Tibial nerve (tissue), 4 donors: Measurements from ENCODE around the gene OMP. TPM values are rescaled to one million over a fixed set of nuclear protein-coding genes. Genes with fewer than 3 reads are reported as not detected.

Experiments
- DNase-seq, 2 donors: peaks; one replicate each; pipeline ENCODE4 v3.0.0-alpha.2; 2019; ENCODE audit warnings: low spot score in 2 of 2
- H3K27ac ChIP-seq, 4 donors: fragments of 200-600 bp; sonication (generic) in 3 of 4; one replicate each; pipeline ENCODE4 v1.5.1; 2017 to 2019; ENCODE audit warnings: mild to moderate bottlenecking in 1 of 4
- H3K27me3 ChIP-seq, 2 donors: fragments of 200-600 bp; sonication (generic) in 1 of 2; one replicate each; pipeline versions ENCODE4 v1.5.1 to v1.6.0; 2017 to 2019
- H3K36me3 ChIP-seq, 3 donors: fragments of 200-600 bp; sonication (generic); one replicate each; pipeline ENCODE4 v1.5.1; 2018 to 2019
- H3K4me1 ChIP-seq, 4 donors: fragments of 200-600 bp; sonication (generic) in 3 of 4; one replicate each; pipeline ENCODE4 v1.5.1; 2017 to 2019
- H3K4me3 ChIP-seq, 4 donors: fragments of 200-600 bp; sonication (generic) in 3 of 4; one replicate each; pipeline ENCODE4 v1.5.1; 2017 to 2019; ENCODE audit warnings: mild to moderate bottlenecking in 1 of 4, moderate library complexity in 1 of 4
- H3K9me3 ChIP-seq, 4 donors: fragments of 200-600 bp; sonication (generic) in 3 of 4; one replicate each; pipeline ENCODE4 v1.5.1; 2017 to 2019
- CTCF ChIP-seq, 5 experiments: fragments of 200-600 bp in 3 of 5; fragments of 450-650 bp in 2 of 5; sonication (generic) in 3 of 5; IDR thresholded peaks; one replicate each; pipeline ENCODE4 v1.5.1; 2016 to 2019; ENCODE audit warnings: antibody characterized with exemption in 5 of 5, mild to moderate bottlenecking in 3 of 5, moderate library complexity in 2 of 5
- EP300 ChIP-seq, 2 donors: sonication (generic); formaldehyde crosslinking; IDR thresholded peaks; one replicate each; pipeline ENCODE4 v1.6.1; 2017; ENCODE audit warnings: antibody characterized with exemption in 2 of 2, mild to moderate bottlenecking in 1 of 2
- POLR2A ChIP-seq, 2 donors: fragments of 450-650 bp; IDR thresholded peaks; one replicate each; pipeline ENCODE4 v1.6.1; 2017; ENCODE audit warnings: antibody characterized with exemption in 2 of 2, mild to moderate bottlenecking in 2 of 2, moderate library complexity in 2 of 2
- WGBS, 2 donors: methylation state at CpG; one replicate each; pipeline ENCODE4 v1.1.5; 2018; 5-methylcytosine and 5-hydroxymethylcytosine counted together
- total RNA-seq, 4 donors: library from RNA; depleted of rRNA; stranded (reverse); fragments of >200 nt; gene quantifications; one replicate each; pipeline ENCODE4 v1.1.0, GENCODE V29; 2016

The OMP gene
- total RNA-seq, 4 donors from 2014 or later, result 9.9 TPM; not detected in 3

GRCh38 chr11:77069336-77069968, 33.2 kb upstream of the OMP start:
- no peak for DNase-seq
- H3K4me1 ChIP-seq, result peaks cover 7 to 83% (median 37%) of the 10 kb centered on the region in 4 donors
- no peak overlapping the region for H3K4me3 ChIP-seq
- H3K36me3 ChIP-seq, result no peaks in the 10 kb centered on the region
- no peak for TF ChIP-seq EP300 (IDR thresholded peaks at IDR 0.05)
- TF ChIP-seq CTCF (IDR thresholded peaks at IDR 0.05), result no peak
- no peak for TF ChIP-seq POLR2A (IDR thresholded peaks at IDR 0.05)
- H3K9me3 ChIP-seq, result no peaks in the 10 kb centered on the region
- H3K27me3 ChIP-seq, result no peaks in the 10 kb centered on the region
- WGBS, 2 donors, result 49 to 58% methylated on average over 6 of the region's 6 CpGs
- peak overlapping the region in 3 of 4 donors; percentile 3 to 97 (median 86) for H3K27ac ChIP-seq

GRCh38 chr11:77069969-77070582, 32.6 kb upstream of the OMP start:
- 79 to 88% methylated on average over 4 to 7 of the region's 8 CpGs for WGBS, 2 donors
- peak overlapping the region in 3 of 4 donors; percentile 3 to 97 (median 86) for H3K27ac ChIP-seq
- H3K4me1 ChIP-seq, result peaks cover 7 to 89% (median 42%) of the 10 kb centered on the region in 4 donors
- no peak overlapping the region for H3K4me3 ChIP-seq
- no peaks in the 10 kb centered on the region for H3K27me3 ChIP-seq
- no peak for TF ChIP-seq EP300 (IDR thresholded peaks at IDR 0.05)
- TF ChIP-seq CTCF (IDR thresholded peaks at IDR 0.05), result no peak
- no peak for TF ChIP-seq POLR2A (IDR thresholded peaks at IDR 0.05)
- DNase-seq, result no peak
- H3K36me3 ChIP-seq, result no peaks in the 10 kb centered on the region
- no peaks in the 10 kb centered on the region for H3K9me3 ChIP-seq

GRCh38 chr11:77071077-77071476, 31.6 kb upstream of the OMP start:
- Histone ChIP-seq H3K27ac (peak overlapping the region; percentile 23 to 97 (median 86)), H3K27me3 (no peaks in the 10 kb centered on the region), H3K4me3 (no peak overlapping the region), H3K4me1 (peaks cover 7 to 90% (median 47%) of the 10 kb centered on the region in 4 donors), H3K9me3 (no peaks in the 10 kb centered on the region), H3K36me3 (no peaks in the 10 kb centered on the region)
- 66 to 72% methylated on average over 7 of the region's 7 CpGs for WGBS, 2 donors
- TF ChIP-seq EP300 (IDR thresholded peaks at IDR 0.05) (no peak), CTCF (IDR thresholded peaks at IDR 0.05) (no peak), POLR2A (IDR thresholded peaks at IDR 0.05) (no peak)
- DNase-seq, result no peak

GRCh38 chr11:77071671-77072605, 30.7 kb upstream of the OMP start:
- Histone ChIP-seq H3K9me3 (no peaks in the 10 kb centered on the region), H3K36me3 (no peaks in the 10 kb centered on the region), H3K4me3 (no peak overlapping the region), H3K27ac (peak overlapping the region; percentile 79 to 97 (median 86)), H3K27me3 (no peaks in the 10 kb centered on the region), H3K4me1 (peaks cover 7 to 88% (median 49%) of the 10 kb centered on the region in 4 donors)
- no peak for TF ChIP-seq POLR2A (IDR thresholded peaks at IDR 0.05)
- no peak for TF ChIP-seq EP300 (IDR thresholded peaks at IDR 0.05)
- TF ChIP-seq CTCF (IDR thresholded peaks at IDR 0.05), result no peak
- no peak for DNase-seq
- 65 to 69% methylated on average over 15 of the region's 15 CpGs for WGBS, 2 donors
